ENCODE results near the gene SPTBN2. TPM values are rescaled to one million over a fixed set of nuclear protein-coding genes. Genes with fewer than 3 reads are reported as not detected.

Gene SPTBN2
- total RNA-seq, 1 experiment from 2014 or later: 18.9 TPM

GRCh38 chr11:66687831-66688281, 41.2 kb downstream of the SPTBN2 start:
- no peak overlapping the region for H3K27ac ChIP-seq (ENCODE audit: low read length)
- no peak for DNase-seq
- H3K27me3 ChIP-seq (ENCODE audit: low read length): no peaks in the 10 kb centered on the region
- H3K4me2 ChIP-seq (ENCODE audit: low read depth, low read length, poor library complexity, severe bottlenecking): no peak overlapping the region
- peaks cover 4% of the 10 kb centered on the region; the same call in 1 of the 2 replicates for H3K4me1 ChIP-seq (ENCODE audit: low read length)
- H3K9ac ChIP-seq (ENCODE audit: low read length): no peak overlapping the region
- H4K20me1 ChIP-seq (ENCODE audit: insufficient read depth, low read depth, low read length): no peaks in the 10 kb centered on the region
- no peaks in the 10 kb centered on the region for H3K9me3 ChIP-seq (ENCODE audit: low read length)
- no peaks in the 10 kb centered on the region for H3K36me3 ChIP-seq (ENCODE audit: insufficient read depth, low read length)
- no peak overlapping the region for H3K4me3 ChIP-seq (ENCODE audit: low read length)
- H3K79me2 ChIP-seq (ENCODE audit: low read length): no peaks in the 10 kb centered on the region
- no peaks in the 10 kb centered on the region for H3K9me2 ChIP-seq (replicated peaks; ENCODE audit: insufficient read depth, low read length)
- no peak overlapping the region for H2AFZ ChIP-seq (ENCODE audit: low read length)

- no peaks in the 10 kb centered on the region for H4K20me1 ChIP-seq (ENCODE audit: insufficient read depth, low read depth, low read length)
- H3K4me1 ChIP-seq (ENCODE audit: low read length): peaks cover 4% of the 10 kb centered on the region; the same call in 1 of the 2 replicates
- no peaks in the 10 kb centered on the region for H3K9me2 ChIP-seq (replicated peaks; ENCODE audit: insufficient read depth, low read length)
- no peaks in the 10 kb centered on the region for H3K36me3 ChIP-seq (ENCODE audit: insufficient read depth, low read length)
- no peak for DNase-seq
- H3K9me3 ChIP-seq (ENCODE audit: low read length): no peaks in the 10 kb centered on the region
- H3K9ac ChIP-seq (ENCODE audit: low read length): no peak overlapping the region
- no peak overlapping the region for H3K4me2 ChIP-seq (ENCODE audit: low read depth, low read length, poor library complexity, severe bottlenecking)
- no peaks in the 10 kb centered on the region for H3K79me2 ChIP-seq (ENCODE audit: low read length)
- H3K27ac ChIP-seq (ENCODE audit: low read length): no peak overlapping the region
- H3K4me3 ChIP-seq (ENCODE audit: low read length): no peak overlapping the region
- H2AFZ ChIP-seq (ENCODE audit: low read length): no peak overlapping the region
- H3K27me3 ChIP-seq (ENCODE audit: low read length): no peaks in the 10 kb centered on the region
Observed at GRCh38 chr11:66686801-66687750, 41.9 kb downstream of the SPTBN2 start.

- no peaks in the 10 kb centered on the region for H3K9me2 ChIP-seq (replicated peaks; ENCODE audit: insufficient read depth, low read length)
- no peak overlapping the region for H3K9ac ChIP-seq (ENCODE audit: low read length)
- peaks cover 4% of the 10 kb centered on the region; the same call in 1 of the 2 replicates for H3K4me1 ChIP-seq (ENCODE audit: low read length)
- H2AFZ ChIP-seq (ENCODE audit: low read length): no peak overlapping the region
- H3K36me3 ChIP-seq (ENCODE audit: insufficient read depth, low read length): no peaks in the 10 kb centered on the region
- H3K27ac ChIP-seq (ENCODE audit: low read length): no peak overlapping the region
- DNase-seq: no peak
- no peak overlapping the region for H3K4me3 ChIP-seq (ENCODE audit: low read length)
- H4K20me1 ChIP-seq (ENCODE audit: insufficient read depth, low read depth, low read length): no peaks in the 10 kb centered on the region
- no peaks in the 10 kb centered on the region for H3K79me2 ChIP-seq (ENCODE audit: low read length)
- H3K27me3 ChIP-seq (ENCODE audit: low read length): no peaks in the 10 kb centered on the region
- H3K9me3 ChIP-seq (ENCODE audit: low read length): no peaks in the 10 kb centered on the region
- no peak overlapping the region for H3K4me2 ChIP-seq (ENCODE audit: low read depth, low read length, poor library complexity, severe bottlenecking)
Observed at GRCh38 chr11:66686100-66686785, 42.8 kb downstream of the SPTBN2 start.

GRCh38 chr11:66685276-66686099, 43.5 kb downstream of the SPTBN2 start:
- Histone ChIP-seq H3K4me1 (ENCODE audit: low read length) (peaks cover 4% of the 10 kb centered on the region; the same call in 1 of the 2 replicates), H3K9me2 (replicated peaks; ENCODE audit: insufficient read depth, low read length) (no peaks in the 10 kb centered on the region), H3K27ac (ENCODE audit: low read length) (no peak overlapping the region), H4K20me1 (ENCODE audit: insufficient read depth, low read depth, low read length) (no peaks in the 10 kb centered on the region), H3K36me3 (ENCODE audit: insufficient read depth, low read length) (no peaks in the 10 kb centered on the region), H3K9me3 (ENCODE audit: low read length) (no peaks in the 10 kb centered on the region), H3K27me3 (ENCODE audit: low read length) (no peaks in the 10 kb centered on the region), H3K4me2 (ENCODE audit: low read depth, low read length, poor library complexity, severe bottlenecking) (no peak overlapping the region), H2AFZ (ENCODE audit: low read length) (no peak overlapping the region), H3K4me3 (ENCODE audit: low read length) (no peak overlapping the region), H3K9ac (ENCODE audit: low read length) (no peak overlapping the region), H3K79me2 (ENCODE audit: low read length) (no peaks in the 10 kb centered on the region)
- no peak for DNase-seq

GRCh38 chr11:66684635-66685034, 44.4 kb downstream of the SPTBN2 start:
- Histone ChIP-seq H3K4me1 (ENCODE audit: low read length) (peaks cover 4% of the 10 kb centered on the region; the same call in 1 of the 2 replicates), H3K27me3 (ENCODE audit: low read length) (no peaks in the 10 kb centered on the region), H3K9ac (ENCODE audit: low read length) (no peak overlapping the region), H2AFZ (ENCODE audit: low read length) (no peak overlapping the region), H3K36me3 (ENCODE audit: insufficient read depth, low read length) (no peaks in the 10 kb centered on the region), H4K20me1 (ENCODE audit: insufficient read depth, low read depth, low read length) (no peaks in the 10 kb centered on the region), H3K9me2 (replicated peaks; ENCODE audit: insufficient read depth, low read length) (no peaks in the 10 kb centered on the region), H3K27ac (ENCODE audit: low read length) (no peak overlapping the region), H3K79me2 (ENCODE audit: low read length) (no peaks in the 10 kb centered on the region), H3K4me2 (ENCODE audit: low read depth, low read length, poor library complexity, severe bottlenecking) (no peak overlapping the region), H3K4me3 (ENCODE audit: low read length) (no peak overlapping the region), H3K9me3 (ENCODE audit: low read length) (no peaks in the 10 kb centered on the region)
- DNase-seq: no peak

GRCh38 chr11:66683877-66684276, 45.1 kb downstream of the SPTBN2 start:
- H3K36me3 ChIP-seq (ENCODE audit: insufficient read depth, low read length): no peaks in the 10 kb centered on the region

GRCh38 chr11:66680966-66681645, 47.9 kb downstream of the SPTBN2 start:
- Histone ChIP-seq H3K4me1 (ENCODE audit: low read length) (peaks cover 17% of the 10 kb centered on the region), H3K27me3 (ENCODE audit: low read length) (no peaks in the 10 kb centered on the region), H3K9ac (ENCODE audit: low read length) (no peak overlapping the region), H3K4me3 (ENCODE audit: low read length) (no peak overlapping the region), H3K4me2 (ENCODE audit: low read depth, low read length, poor library complexity, severe bottlenecking) (no peak overlapping the region), H3K9me2 (replicated peaks; ENCODE audit: insufficient read depth, low read length) (no peaks in the 10 kb centered on the region), H3K9me3 (ENCODE audit: low read length) (no peaks in the 10 kb centered on the region), H2AFZ (ENCODE audit: low read length) (no peak overlapping the region), H3K79me2 (ENCODE audit: low read length) (peaks cover 11% of the 10 kb centered on the region), H3K27ac (ENCODE audit: low read length) (no peak overlapping the region), H3K36me3 (ENCODE audit: insufficient read depth, low read length) (peaks cover 1% of the 10 kb centered on the region; the same call in 1 of the 2 replicates), H4K20me1 (ENCODE audit: insufficient read depth, low read depth, low read length) (no peaks in the 10 kb centered on the region)
- DNase-seq: no peak

More at GRCh38 chr11:66683877-66684276, 45.1 kb downstream of the SPTBN2 start:
- no peak overlapping the region for H3K4me2 ChIP-seq (ENCODE audit: low read depth, low read length, poor library complexity, severe bottlenecking)
- no peak for DNase-seq
- H3K4me1 ChIP-seq (ENCODE audit: low read length): peaks cover 3% of the 10 kb centered on the region; the same call in 1 of the 2 replicates
- no peak overlapping the region for H3K9ac ChIP-seq (ENCODE audit: low read length)
- no peaks in the 10 kb centered on the region for H3K9me2 ChIP-seq (replicated peaks; ENCODE audit: insufficient read depth, low read length)
- no peaks in the 10 kb centered on the region for H3K9me3 ChIP-seq (ENCODE audit: low read length)
- H3K4me3 ChIP-seq (ENCODE audit: low read length): no peak overlapping the region
- no peaks in the 10 kb centered on the region for H4K20me1 ChIP-seq (ENCODE audit: insufficient read depth, low read depth, low read length)
- H3K27me3 ChIP-seq (ENCODE audit: low read length): no peaks in the 10 kb centered on the region
- no peak overlapping the region for H2AFZ ChIP-seq (ENCODE audit: low read length)
- H3K27ac ChIP-seq (ENCODE audit: low read length): no peak overlapping the region
- H3K79me2 ChIP-seq (ENCODE audit: low read length): no peaks in the 10 kb centered on the region
